ENCODE data around the gene SUMO1.
"Not testable (repeated sequence)": the region's sequence is repeated elsewhere in the genome, so short reads cannot be mapped to it uniquely, and the experiment has no call there.

The SUMO1 gene

GRCh38 chr2:202238234-202239197, at the start of gene SUMO1:
SUMO1 (minus strand) TSS chr2:202238597; CDS start chr2:202238451, 146 bp downstream.
- DNase-seq (ENCODE audit: low read depth in 2 of 2), result peak; percentile 82 to 86

- no peak for DNase-seq (ENCODE audit: low read depth in 2 of 2)
Observed at GRCh38 chr2:202286595-202286994, 48.2 kb upstream of the SUMO1 start.

GRCh38 chr2:202278944-202279343, 40.5 kb upstream of the SUMO1 start:
- no peak for DNase-seq (ENCODE audit: low read depth in 2 of 2)

GRCh38 chr2:202278036-202278760, 39.8 kb upstream of the SUMO1 start:
- DNase-seq (ENCODE audit: low read depth in 2 of 2), result no peak

- not testable (repeated sequence) for DNase-seq (ENCODE audit: low read depth in 2 of 2)
Observed at GRCh38 chr2:202276078-202276720, 37.8 kb upstream of the SUMO1 start.

GRCh38 chr2:202270487-202270886, 32.1 kb upstream of the SUMO1 start:
- no peak for DNase-seq (ENCODE audit: low read depth in 2 of 2)

GRCh38 chr2:202269585-202269984, 31.2 kb upstream of the SUMO1 start:
- DNase-seq (ENCODE audit: low read depth in 2 of 2), result no peak

- DNase-seq (ENCODE audit: low read depth in 2 of 2), result no peak
Observed at GRCh38 chr2:202267495-202267894, 29.1 kb upstream of the SUMO1 start.

GRCh38 chr2:202265467-202266277, 27.3 kb upstream of the SUMO1 start, which contains the start of gene NOP58:
NOP58 (plus strand) TSS chr2:202265763; CDS start chr2:202265942, 179 bp downstream.
- DNase-seq (ENCODE audit: low read depth in 2 of 2), result peak; percentile 72 to 76

GRCh38 chr2:202261531-202261930, 23.1 kb upstream of the SUMO1 start:
- no peak for DNase-seq (ENCODE audit: low read depth in 2 of 2)

- DNase-seq (ENCODE audit: low read depth in 2 of 2), result no peak
Observed at GRCh38 chr2:202251494-202251893, 13.1 kb upstream of the SUMO1 start.

- DNase-seq (ENCODE audit: low read depth in 2 of 2), result no peak
Observed at GRCh38 chr2:202249521-202250253, 11.3 kb upstream of the SUMO1 start.

GRCh38 chr2:202247710-202248109, 9.3 kb upstream of the SUMO1 start:
- DNase-seq (ENCODE audit: low read depth in 2 of 2), result not testable (repeated sequence)

GRCh38 chr2:202237787-202238233, 587 bp downstream of the SUMO1 start:
- peak in 1 of 2 donors; percentile 2 for DNase-seq (ENCODE audit: low read depth in 2 of 2)

- DNase-seq (ENCODE audit: low read depth in 2 of 2), result no peak
Observed at GRCh38 chr2:202221873-202222272, 16.5 kb downstream of the SUMO1 start.

GRCh38 chr2:202215179-202215578, 23.2 kb downstream of the SUMO1 start:
- no peak for DNase-seq (ENCODE audit: low read depth in 2 of 2)

GRCh38 chr2:202208526-202208925, 29.9 kb downstream of the SUMO1 start:
- DNase-seq (ENCODE audit: low read depth in 2 of 2), result no peak

- no peak for DNase-seq (ENCODE audit: low read depth in 2 of 2)
Observed at GRCh38 chr2:202204855-202205254, 33.5 kb downstream of the SUMO1 start.

- no peak for DNase-seq (ENCODE audit: low read depth in 2 of 2)
Observed at GRCh38 chr2:202203348-202203747, 35.0 kb downstream of the SUMO1 start.
